ENCODE data around the gene SLC25A43. TPM values are rescaled to one million over a fixed set of nuclear protein-coding genes. Genes with fewer than 3 reads are reported as not detected.
"Not testable (repeated sequence)": the region's sequence is repeated elsewhere in the genome, so short reads cannot be mapped to it uniquely, and the experiment has no call there.

The SLC25A43 gene
- 44.5 and 45.8 TPM in 2 replicates for total RNA-seq (2014; rRNA removed; shearing (Covaris generic))
- 20.7 and 32.1 TPM in 2 replicates for polyA plus RNA-seq (2014; cell fraction: nucleus; rRNA removed)

- DNase-seq (ENCODE audit: extremely low read depth, low read depth), result peak; percentile 18
These were observed at the start of gene SLC25A43 for GRCh38 chrX:119398974-119399771. TSS of gene SLC25A43 (plus strand) at chrX:119399336. CDS start at chrX:119399404, 68 bp downstream.

GRCh38 chrX:119359618-119360382 is 39.3 kb upstream of the SLC25A43 start:
- no peak for DNase-seq (ENCODE audit: extremely low read depth, low read depth)

GRCh38 chrX:119361451-119361850 is 37.7 kb upstream of the SLC25A43 start:
- not testable (repeated sequence) for DNase-seq (ENCODE audit: extremely low read depth, low read depth)

GRCh38 chrX:119362074-119362473 is 37.1 kb upstream of the SLC25A43 start:
- DNase-seq (ENCODE audit: extremely low read depth, low read depth), result not testable (repeated sequence)

- no peak for DNase-seq (ENCODE audit: extremely low read depth, low read depth)
These were observed 35.7 kb upstream of the SLC25A43 start for GRCh38 chrX:119363391-119363790.

GRCh38 chrX:119371861-119372260 is 27.3 kb upstream of the SLC25A43 start:
- not testable (repeated sequence) for DNase-seq (ENCODE audit: extremely low read depth, low read depth)

GRCh38 chrX:119374736-119375135 is 24.4 kb upstream of the SLC25A43 start:
- DNase-seq (ENCODE audit: extremely low read depth, low read depth), result no peak

- no peak for DNase-seq (ENCODE audit: extremely low read depth, low read depth)
These were observed 23.6 kb upstream of the SLC25A43 start for GRCh38 chrX:119375561-119375960.

GRCh38 chrX:119376312-119376711 is 22.8 kb upstream of the SLC25A43 start:
- no peak for DNase-seq (ENCODE audit: extremely low read depth, low read depth)

GRCh38 chrX:119381349-119381944 is 17.7 kb upstream of the SLC25A43 start:
- no peak for DNase-seq (ENCODE audit: extremely low read depth, low read depth)

GRCh38 chrX:119382606-119383005 is 16.5 kb upstream of the SLC25A43 start:
- DNase-seq (ENCODE audit: extremely low read depth, low read depth), result no peak

GRCh38 chrX:119386685-119387084 is 12.5 kb upstream of the SLC25A43 start:
- DNase-seq (ENCODE audit: extremely low read depth, low read depth), result not testable (repeated sequence)

- not testable (repeated sequence) for DNase-seq (ENCODE audit: extremely low read depth, low read depth)
These were observed 11.7 kb upstream of the SLC25A43 start for GRCh38 chrX:119387426-119387825.

- DNase-seq (ENCODE audit: extremely low read depth, low read depth), result no peak
These were observed 9.9 kb upstream of the SLC25A43 start for GRCh38 chrX:119389214-119389613.

GRCh38 chrX:119389871-119390501 is 9.2 kb upstream of the SLC25A43 start:
- no peak for DNase-seq (ENCODE audit: extremely low read depth, low read depth)

GRCh38 chrX:119391279-119391678 is 7.9 kb upstream of the SLC25A43 start:
- DNase-seq (ENCODE audit: extremely low read depth, low read depth), result peak; percentile 26

- no peak for DNase-seq (ENCODE audit: extremely low read depth, low read depth)
These were observed 6.0 kb upstream of the SLC25A43 start for GRCh38 chrX:119393144-119393543.

- DNase-seq (ENCODE audit: extremely low read depth, low read depth), result no peak
These were observed 556 bp upstream of the SLC25A43 start for GRCh38 chrX:119398587-119398973.

- DNase-seq (ENCODE audit: extremely low read depth, low read depth), result no peak
These were observed 601 bp downstream of the SLC25A43 start for GRCh38 chrX:119399772-119400101.

GRCh38 chrX:119401569-119401968 is 2.4 kb downstream of the SLC25A43 start:
- no peak for DNase-seq (ENCODE audit: extremely low read depth, low read depth)

GRCh38 chrX:119402588-119402987 is 3.5 kb downstream of the SLC25A43 start:
- DNase-seq (ENCODE audit: extremely low read depth, low read depth), result no peak

Data from NCI-H460 (cell line).